GM12875 (cell line): ENCODE data around the gene MEAK7.

Experiments used
- H3K4me3 ChIP-seq: one replicate; pipeline ENCODE4 v1.5.1; 2011; ENCODE audit warnings: low read depth, low read length, control low read depth
- TF ChIP-seq, protein P1 (sequence below): IDR thresholded peaks from 2 replicates; pipeline ENCODE4 v1.5.1; 2011; ENCODE audit warnings: low read depth, mild to moderate bottlenecking, control low read depth, inconsistent platforms, low read length, moderate library complexity, borderline replicate concordance; ENCODE audit not compliant: insufficient read depth

Gene MEAK7

DNA sequence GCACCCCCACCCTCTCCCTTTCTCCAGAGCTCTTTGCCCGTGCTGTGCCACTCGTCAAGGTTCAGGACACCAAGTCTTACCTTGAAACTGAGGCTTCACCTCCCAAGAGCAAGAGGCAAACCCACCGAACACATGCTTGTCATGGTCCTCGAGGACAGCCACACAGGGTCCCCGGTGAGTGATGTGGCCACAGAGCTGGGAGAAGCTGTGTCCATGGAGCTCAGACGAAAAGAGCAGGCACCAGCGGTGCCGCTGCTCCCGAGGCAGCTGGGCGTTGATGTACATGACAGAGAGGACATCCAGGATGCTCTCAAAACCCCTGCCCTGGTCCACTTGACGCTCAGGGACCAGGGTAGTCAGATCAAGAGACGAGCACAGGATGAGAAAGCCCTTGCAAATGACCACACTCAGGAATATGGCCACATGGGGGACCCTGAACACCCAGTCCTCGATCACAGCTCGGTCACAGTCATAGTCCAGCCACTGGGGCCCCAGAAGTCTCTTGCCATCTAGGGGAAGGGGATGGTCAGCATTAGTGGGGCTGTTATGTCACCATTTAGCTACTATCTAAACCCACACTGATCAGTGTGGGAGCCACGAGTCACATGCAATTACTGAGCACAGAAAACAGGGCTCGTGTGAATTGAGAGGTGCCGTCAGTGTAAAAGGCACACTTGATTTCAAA lies 17.8 kb downstream of the MEAK7 start:
- TF ChIP-seq, protein P1, sequence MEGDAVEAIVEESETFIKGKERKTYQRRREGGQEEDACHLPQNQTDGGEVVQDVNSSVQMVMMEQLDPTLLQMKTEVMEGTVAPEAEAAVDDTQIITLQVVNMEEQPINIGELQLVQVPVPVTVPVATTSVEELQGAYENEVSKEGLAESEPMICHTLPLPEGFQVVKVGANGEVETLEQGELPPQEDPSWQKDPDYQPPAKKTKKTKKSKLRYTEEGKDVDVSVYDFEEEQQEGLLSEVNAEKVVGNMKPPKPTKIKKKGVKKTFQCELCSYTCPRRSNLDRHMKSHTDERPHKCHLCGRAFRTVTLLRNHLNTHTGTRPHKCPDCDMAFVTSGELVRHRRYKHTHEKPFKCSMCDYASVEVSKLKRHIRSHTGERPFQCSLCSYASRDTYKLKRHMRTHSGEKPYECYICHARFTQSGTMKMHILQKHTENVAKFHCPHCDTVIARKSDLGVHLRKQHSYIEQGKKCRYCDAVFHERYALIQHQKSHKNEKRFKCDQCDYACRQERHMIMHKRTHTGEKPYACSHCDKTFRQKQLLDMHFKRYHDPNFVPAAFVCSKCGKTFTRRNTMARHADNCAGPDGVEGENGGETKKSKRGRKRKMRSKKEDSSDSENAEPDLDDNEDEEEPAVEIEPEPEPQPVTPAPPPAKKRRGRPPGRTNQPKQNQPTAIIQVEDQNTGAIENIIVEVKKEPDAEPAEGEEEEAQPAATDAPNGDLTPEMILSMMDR: no peak
- no peak overlapping the region for H3K4me3 ChIP-seq

DNA sequence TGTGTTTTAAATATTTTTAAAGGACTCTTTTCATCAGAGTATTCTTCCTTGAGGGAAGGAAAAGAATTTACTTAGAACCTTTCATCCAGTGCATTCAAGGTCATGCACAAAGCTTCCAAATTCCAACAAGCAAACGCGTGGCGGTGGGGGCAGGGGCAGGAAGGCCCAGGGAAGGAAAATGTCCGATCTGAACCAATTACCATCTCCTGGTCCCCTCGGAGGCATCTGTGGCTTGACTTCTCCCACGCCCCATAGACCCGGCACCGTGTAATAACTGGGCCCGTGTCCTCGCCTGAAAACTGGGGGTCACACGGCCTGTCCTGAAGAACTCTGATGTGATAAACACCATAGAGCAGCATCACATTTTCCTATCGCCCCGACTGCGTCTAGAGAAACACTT lies 18.3 kb downstream of the MEAK7 start:
- no peak overlapping the region for H3K4me3 ChIP-seq
- TF ChIP-seq, protein P1: no peak

DNA sequence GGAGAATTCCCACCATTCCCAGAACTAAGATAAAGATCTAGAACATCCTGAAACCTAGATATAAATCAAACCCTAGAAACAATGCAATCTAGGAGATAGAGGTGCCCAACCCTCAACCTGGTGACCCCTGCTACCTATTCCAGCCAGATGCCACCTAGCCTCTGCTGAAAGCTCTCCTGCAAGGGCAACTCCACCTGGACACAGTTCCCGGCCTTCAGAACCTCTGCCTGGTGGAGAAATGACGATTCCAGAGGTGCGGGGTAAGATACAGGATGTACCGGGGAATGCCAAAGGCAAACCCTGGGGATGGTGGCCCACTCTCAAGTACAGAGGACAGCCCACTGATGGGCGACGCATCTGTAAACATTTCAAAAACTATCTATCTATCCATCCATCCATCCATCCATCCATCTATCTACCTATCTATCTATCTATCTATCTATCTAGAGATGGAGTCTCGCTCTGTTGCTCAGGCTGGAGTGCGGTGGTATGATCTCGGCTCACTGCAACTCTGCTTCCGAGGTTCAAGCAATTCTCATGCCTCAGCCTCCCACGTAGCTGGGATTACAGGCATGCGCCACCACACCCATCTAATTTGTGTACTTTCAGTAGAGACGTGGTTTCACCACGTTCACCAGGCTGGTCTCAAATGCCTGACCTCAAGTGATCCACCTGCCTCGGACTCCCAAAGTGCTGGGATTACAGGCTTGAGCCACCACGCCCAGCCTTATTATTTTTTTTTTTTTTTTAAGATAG lies 19.0 kb downstream of the MEAK7 start:
- TF ChIP-seq, protein P1: no peak

DNA sequence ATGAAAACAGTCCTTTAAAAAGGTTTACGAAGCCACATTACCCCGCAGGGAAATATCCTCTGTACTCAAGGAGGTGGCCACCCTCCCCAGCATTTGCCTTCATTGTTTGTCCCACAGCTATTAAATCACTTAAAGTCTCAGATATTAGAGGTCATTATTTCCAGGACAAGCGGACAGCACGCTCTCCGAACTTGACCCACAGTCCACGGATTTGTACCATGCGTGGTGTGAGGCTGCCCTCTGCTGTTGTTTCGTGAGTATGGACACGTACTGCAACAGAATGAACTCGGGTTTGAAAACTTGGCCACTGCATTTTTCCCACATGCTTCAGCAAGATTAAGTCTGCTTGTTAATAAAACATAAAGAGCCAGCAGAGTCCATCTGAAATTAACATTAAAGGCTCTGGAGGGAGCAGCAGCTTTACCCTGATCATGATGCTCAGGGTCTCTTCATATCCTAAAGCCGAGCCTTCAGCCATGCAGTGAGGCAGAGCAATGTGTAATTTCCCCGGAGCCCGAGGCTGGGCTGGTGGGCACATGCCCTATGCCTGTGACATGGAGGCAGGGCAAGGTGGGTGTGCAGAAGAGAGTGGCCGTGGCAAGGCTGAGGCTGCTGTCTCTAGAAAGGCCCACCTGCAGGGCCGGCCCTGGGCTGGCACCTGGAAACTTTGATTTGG lies 19.7 kb downstream of the MEAK7 start:
- TF ChIP-seq, protein P1: peak; percentile 45; the same call in 1 of the 2 replicates
- H3K4me3 ChIP-seq: no peak overlapping the region

More for the DNA sequence above, 19.0 kb downstream of the MEAK7 start:
- H3K4me3 ChIP-seq: no peak overlapping the region

DNA sequence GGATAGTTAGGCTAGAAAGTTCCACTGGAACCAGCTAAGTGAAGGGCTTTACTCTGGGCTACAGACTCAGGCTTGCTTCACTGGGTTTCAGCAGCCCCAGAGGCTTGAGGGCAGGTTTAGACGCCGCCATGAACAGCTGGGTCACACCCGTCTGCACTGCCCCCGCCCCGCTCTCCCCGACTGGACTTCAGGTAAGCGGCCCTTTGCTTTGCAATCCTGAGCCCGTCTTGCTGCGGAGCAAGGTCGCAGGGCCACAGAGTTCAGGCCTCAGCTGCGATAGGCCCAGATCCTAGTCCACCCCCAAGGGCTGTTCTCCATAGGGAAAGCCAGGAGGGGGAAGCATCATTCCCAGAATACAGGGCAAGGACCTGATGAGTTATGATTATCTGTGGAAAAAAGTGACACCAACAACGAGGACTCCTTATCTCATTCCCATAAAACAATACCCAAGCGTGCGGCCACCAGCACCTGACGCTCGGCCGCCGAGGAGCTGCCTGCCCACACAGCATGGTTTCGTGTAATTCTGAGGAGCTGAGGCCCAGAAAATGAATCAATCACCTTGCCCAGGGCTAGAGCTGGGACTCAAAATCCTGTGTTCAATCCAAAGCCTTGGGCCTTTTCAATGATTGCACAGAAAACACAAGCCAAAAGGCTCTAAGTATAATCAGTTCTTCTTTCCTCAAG lies 20.4 kb downstream of the MEAK7 start:
- no peak overlapping the region for H3K4me3 ChIP-seq
- TF ChIP-seq, protein P1: no peak

DNA sequence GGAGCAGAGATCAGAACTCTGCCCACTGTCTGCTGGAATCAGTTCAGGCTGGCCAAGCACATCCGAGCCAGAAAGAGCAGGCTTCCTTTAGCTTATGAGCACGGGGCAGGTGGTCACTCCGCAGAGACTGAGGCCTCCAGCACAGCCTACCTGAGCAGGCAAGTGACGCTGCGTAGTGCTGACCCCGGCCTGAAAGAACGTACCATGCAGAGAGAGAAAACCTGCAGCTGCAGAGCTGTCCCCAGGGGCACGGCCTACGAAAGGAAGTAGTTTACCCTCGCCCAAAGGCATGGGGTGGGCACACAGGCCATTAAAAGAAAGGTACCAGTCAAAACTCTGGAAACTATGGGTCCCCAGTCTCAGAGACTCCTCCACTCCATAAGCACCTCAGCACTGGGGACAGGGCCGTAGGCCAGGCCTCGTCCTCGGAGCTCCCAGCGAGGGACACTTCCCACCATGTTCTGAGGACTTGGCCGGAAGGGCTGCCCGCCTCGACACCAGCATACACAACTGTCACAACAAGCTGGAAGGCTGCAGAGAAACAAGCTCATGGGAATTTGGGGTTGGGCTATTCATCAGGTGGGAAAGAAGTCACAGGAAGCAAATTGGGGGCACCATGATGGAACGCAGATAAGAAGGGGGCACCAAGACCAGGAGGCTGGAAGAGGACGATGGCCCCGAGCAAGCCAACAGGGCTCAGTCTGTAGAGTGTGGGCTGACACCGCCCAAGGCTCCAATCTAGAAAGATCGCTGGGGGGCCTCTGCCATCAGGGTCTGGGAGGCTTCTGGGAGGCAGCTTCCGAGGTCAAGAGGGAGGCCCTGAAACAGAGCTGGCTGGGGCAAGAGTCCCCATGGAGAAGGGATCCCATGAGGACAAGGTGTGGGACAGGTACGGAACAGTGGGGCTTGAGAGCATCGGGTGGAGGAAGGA lies 21.2 kb downstream of the MEAK7 start:
- no peak overlapping the region for H3K4me3 ChIP-seq
- TF ChIP-seq, protein P1: no peak
